ENCODE results near the gene CEP112.

- TF ChIP-seq CTCF (IDR thresholded peaks at IDR 0.05) (no peak), POLR2A (IDR thresholded peaks at IDR 0.05) (no peak)
These were observed 6.3 kb upstream of the CEP112 start for GRCh38 chr17:66198242-66198641.
